ENCODE data around the gene ALDH3A2.

DNA sequence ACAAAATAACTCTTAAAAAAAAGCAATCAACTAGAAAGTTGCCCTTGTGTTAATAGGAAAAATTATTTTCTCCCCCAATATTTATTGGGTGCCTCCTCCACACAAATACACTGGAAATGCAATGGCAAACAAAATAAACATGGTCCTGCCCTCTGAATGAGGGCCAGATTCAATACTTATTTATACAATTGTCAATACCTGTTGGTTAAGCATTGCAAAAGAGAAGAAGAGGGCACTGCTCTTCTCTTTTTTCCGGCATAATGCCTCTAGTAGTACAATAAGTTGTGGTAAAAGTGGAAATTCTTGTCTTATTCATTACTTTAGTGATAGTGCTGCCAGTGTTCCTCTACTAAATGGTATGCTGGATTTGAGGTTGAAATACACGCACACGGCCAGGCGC, 22.5 kb upstream of the ALDH3A2 start:
- TF ChIP-seq TAF1 (IDR thresholded peaks at IDR 0.05; ENCODE audit: borderline replicate concordance, insufficient read depth, low read length) = no peak
- TF ChIP-seq REST (IDR thresholded peaks at IDR 0.05; ENCODE audit: insufficient read depth in 1 of 2, low read depth in 2 of 2, low read length in 2 of 2) = no peak
- TF ChIP-seq POLR2AphosphoS5 (IDR thresholded peaks at IDR 0.05; ENCODE audit: low read depth, low read length) = no peak
- no peak for TF ChIP-seq SIN3A (IDR thresholded peaks at IDR 0.05; ENCODE audit: borderline replicate concordance, insufficient read depth, low read length)
- TF ChIP-seq FOXP2 (optimal IDR thresholded peaks at IDR 0.05; ENCODE audit: borderline replicate concordance, extremely low read depth, extremely low read length, insufficient read depth) = no peak

Measured in PFSK-1 (cell line).